Measurements from ENCODE around the gene CA12.

DNA sequence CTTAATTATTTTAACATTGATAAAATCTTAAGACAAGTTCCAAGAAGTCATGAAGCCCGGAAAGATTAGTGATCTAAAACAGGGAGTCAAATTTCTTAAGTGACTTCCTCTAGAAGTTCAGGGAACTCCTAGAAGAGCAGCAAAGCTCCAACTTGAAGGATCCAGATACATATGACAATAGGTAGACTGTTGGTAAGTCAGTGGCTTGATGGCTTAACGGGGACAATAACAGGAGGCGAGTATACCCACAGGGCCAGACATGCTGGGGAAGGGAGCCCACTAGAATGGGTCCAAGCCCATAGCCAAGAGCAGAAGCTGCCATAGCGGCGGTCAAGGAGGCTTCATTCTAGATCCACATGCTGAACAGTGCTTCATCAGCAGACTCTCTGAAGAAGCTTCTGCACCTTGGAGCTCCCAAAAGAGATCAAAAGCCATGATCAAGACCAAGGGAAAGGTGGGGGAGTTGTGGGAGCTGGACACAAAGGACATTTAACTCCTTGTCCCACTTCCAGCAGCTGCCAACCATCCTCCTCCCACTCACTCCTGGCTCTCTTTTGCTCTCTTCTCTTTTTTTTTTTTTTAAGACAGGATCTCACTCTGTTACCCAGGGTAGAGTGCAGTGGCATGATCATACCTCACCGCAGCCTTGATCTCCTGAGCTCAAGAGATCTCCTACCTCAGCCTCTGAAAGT is 10.2 kb upstream of the CA12 start:
- TF ChIP-seq, protein P1, sequence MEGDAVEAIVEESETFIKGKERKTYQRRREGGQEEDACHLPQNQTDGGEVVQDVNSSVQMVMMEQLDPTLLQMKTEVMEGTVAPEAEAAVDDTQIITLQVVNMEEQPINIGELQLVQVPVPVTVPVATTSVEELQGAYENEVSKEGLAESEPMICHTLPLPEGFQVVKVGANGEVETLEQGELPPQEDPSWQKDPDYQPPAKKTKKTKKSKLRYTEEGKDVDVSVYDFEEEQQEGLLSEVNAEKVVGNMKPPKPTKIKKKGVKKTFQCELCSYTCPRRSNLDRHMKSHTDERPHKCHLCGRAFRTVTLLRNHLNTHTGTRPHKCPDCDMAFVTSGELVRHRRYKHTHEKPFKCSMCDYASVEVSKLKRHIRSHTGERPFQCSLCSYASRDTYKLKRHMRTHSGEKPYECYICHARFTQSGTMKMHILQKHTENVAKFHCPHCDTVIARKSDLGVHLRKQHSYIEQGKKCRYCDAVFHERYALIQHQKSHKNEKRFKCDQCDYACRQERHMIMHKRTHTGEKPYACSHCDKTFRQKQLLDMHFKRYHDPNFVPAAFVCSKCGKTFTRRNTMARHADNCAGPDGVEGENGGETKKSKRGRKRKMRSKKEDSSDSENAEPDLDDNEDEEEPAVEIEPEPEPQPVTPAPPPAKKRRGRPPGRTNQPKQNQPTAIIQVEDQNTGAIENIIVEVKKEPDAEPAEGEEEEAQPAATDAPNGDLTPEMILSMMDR (IDR thresholded peaks at IDR 0.05; ENCODE audit: insufficient read depth, low read length): no peak
- TF ChIP-seq POLR2AphosphoS5 (IDR thresholded peaks at IDR 0.05; ENCODE audit: low read depth): no peak
- TF ChIP-seq, protein P2, sequence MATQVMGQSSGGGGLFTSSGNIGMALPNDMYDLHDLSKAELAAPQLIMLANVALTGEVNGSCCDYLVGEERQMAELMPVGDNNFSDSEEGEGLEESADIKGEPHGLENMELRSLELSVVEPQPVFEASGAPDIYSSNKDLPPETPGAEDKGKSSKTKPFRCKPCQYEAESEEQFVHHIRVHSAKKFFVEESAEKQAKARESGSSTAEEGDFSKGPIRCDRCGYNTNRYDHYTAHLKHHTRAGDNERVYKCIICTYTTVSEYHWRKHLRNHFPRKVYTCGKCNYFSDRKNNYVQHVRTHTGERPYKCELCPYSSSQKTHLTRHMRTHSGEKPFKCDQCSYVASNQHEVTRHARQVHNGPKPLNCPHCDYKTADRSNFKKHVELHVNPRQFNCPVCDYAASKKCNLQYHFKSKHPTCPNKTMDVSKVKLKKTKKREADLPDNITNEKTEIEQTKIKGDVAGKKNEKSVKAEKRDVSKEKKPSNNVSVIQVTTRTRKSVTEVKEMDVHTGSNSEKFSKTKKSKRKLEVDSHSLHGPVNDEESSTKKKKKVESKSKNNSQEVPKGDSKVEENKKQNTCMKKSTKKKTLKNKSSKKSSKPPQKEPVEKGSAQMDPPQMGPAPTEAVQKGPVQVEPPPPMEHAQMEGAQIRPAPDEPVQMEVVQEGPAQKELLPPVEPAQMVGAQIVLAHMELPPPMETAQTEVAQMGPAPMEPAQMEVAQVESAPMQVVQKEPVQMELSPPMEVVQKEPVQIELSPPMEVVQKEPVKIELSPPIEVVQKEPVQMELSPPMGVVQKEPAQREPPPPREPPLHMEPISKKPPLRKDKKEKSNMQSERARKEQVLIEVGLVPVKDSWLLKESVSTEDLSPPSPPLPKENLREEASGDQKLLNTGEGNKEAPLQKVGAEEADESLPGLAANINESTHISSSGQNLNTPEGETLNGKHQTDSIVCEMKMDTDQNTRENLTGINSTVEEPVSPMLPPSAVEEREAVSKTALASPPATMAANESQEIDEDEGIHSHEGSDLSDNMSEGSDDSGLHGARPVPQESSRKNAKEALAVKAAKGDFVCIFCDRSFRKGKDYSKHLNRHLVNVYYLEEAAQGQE (IDR thresholded peaks at IDR 0.05; ENCODE audit: insufficient replicate concordance, low read depth): no peak
- no peak for TF ChIP-seq GABPA (IDR thresholded peaks at IDR 0.05; ENCODE audit: low read depth)
- no peak for TF ChIP-seq SPI1 (IDR thresholded peaks at IDR 0.05; ENCODE audit: borderline replicate concordance, low read depth)
